ENCODE measurements around the gene ERC2.
A peak's percentile ranks its signal among the peaks of the same experiment; 100 is the strongest.

The ERC2 gene

GRCh38 chr3:55692295-55692956, 775.8 kb downstream of the ERC2 start:
- no peak overlapping the region for H3K27ac ChIP-seq
- peaks cover 7% of the 10 kb centered on the region for H3K4me1 ChIP-seq
- no peak overlapping the region for H2AFZ ChIP-seq
- peak overlapping the region; percentile 4 for H3K4me2 ChIP-seq (ENCODE audit: low read length)
- no peaks in the 10 kb centered on the region for H3K36me3 ChIP-seq (ENCODE audit: control insufficient read depth, insufficient read depth, low read length)
- no peaks in the 10 kb centered on the region for H3K9me3 ChIP-seq (ENCODE audit: control insufficient read depth, low read length)
- no peaks in the 10 kb centered on the region for H3K27me3 ChIP-seq (ENCODE audit: control insufficient read depth, insufficient read depth, low read length)
- H3K9ac ChIP-seq, result no peak overlapping the region
- no peak overlapping the region for H3K4me3 ChIP-seq (ENCODE audit: low read depth, low read length)
- no peaks in the 10 kb centered on the region for H3K79me2 ChIP-seq
- no peak for TF ChIP-seq CTCF (IDR thresholded peaks at IDR 0.05)

- H3K27me3 ChIP-seq (ENCODE audit: control insufficient read depth, insufficient read depth, low read length), result no peaks in the 10 kb centered on the region
- H3K36me3 ChIP-seq (ENCODE audit: control insufficient read depth, insufficient read depth, low read length), result no peaks in the 10 kb centered on the region
- no peaks in the 10 kb centered on the region for H3K79me2 ChIP-seq
- H3K4me2 ChIP-seq (ENCODE audit: low read length), result no peak overlapping the region
- no peak overlapping the region for H3K9ac ChIP-seq
- H3K9me3 ChIP-seq (ENCODE audit: control insufficient read depth, low read length), result no peaks in the 10 kb centered on the region
- H3K4me3 ChIP-seq (ENCODE audit: low read depth, low read length), result no peak overlapping the region
- no peak overlapping the region for H3K27ac ChIP-seq
- no peak overlapping the region for H2AFZ ChIP-seq
- peaks cover 7% of the 10 kb centered on the region for H3K4me1 ChIP-seq
- TF ChIP-seq CTCF (IDR thresholded peaks at IDR 0.05), result no peak
Measured at GRCh38 chr3:55691141-55691540, 777.1 kb downstream of the ERC2 start.

- H3K4me2 ChIP-seq (ENCODE audit: low read length), result no peak overlapping the region
- no peak overlapping the region for H3K4me3 ChIP-seq (ENCODE audit: low read depth, low read length)
- H3K4me1 ChIP-seq, result peaks cover 7% of the 10 kb centered on the region
- H3K27me3 ChIP-seq (ENCODE audit: control insufficient read depth, insufficient read depth, low read length), result no peaks in the 10 kb centered on the region
- no peak overlapping the region for H3K27ac ChIP-seq
- no peak overlapping the region for H3K9ac ChIP-seq
- no peak for TF ChIP-seq CTCF (IDR thresholded peaks at IDR 0.05)
- H3K79me2 ChIP-seq, result no peaks in the 10 kb centered on the region
- H2AFZ ChIP-seq, result no peak overlapping the region
- no peaks in the 10 kb centered on the region for H3K36me3 ChIP-seq (ENCODE audit: control insufficient read depth, insufficient read depth, low read length)
- H3K9me3 ChIP-seq (ENCODE audit: control insufficient read depth, low read length), result no peaks in the 10 kb centered on the region
Measured at GRCh38 chr3:55690726-55691125, 777.5 kb downstream of the ERC2 start.

- Histone ChIP-seq H3K9me3 (ENCODE audit: control insufficient read depth, low read length) (no peaks in the 10 kb centered on the region), H3K27me3 (ENCODE audit: control insufficient read depth, insufficient read depth, low read length) (no peaks in the 10 kb centered on the region), H2AFZ (no peak overlapping the region), H3K36me3 (ENCODE audit: control insufficient read depth, insufficient read depth, low read length) (no peaks in the 10 kb centered on the region), H3K9ac (no peak overlapping the region), H3K4me3 (ENCODE audit: low read depth, low read length) (no peak overlapping the region), H3K27ac (no peak overlapping the region), H3K4me2 (ENCODE audit: low read length) (no peak overlapping the region), H3K79me2 (no peaks in the 10 kb centered on the region), H3K4me1 (peaks cover 7% of the 10 kb centered on the region)
- TF ChIP-seq CTCF (IDR thresholded peaks at IDR 0.05), result no peak
Measured at GRCh38 chr3:55690177-55690576, 778.1 kb downstream of the ERC2 start.

GRCh38 chr3:55688154-55688553, 780.1 kb downstream of the ERC2 start:
- no peak overlapping the region for H3K4me3 ChIP-seq (ENCODE audit: low read depth, low read length)
- no peaks in the 10 kb centered on the region for H3K9me3 ChIP-seq (ENCODE audit: control insufficient read depth, low read length)
- H2AFZ ChIP-seq, result no peak overlapping the region
- H3K9ac ChIP-seq, result no peak overlapping the region
- TF ChIP-seq CTCF (IDR thresholded peaks at IDR 0.05), result no peak
- peaks cover 7% of the 10 kb centered on the region for H3K4me1 ChIP-seq
- H3K36me3 ChIP-seq (ENCODE audit: control insufficient read depth, insufficient read depth, low read length), result no peaks in the 10 kb centered on the region
- no peaks in the 10 kb centered on the region for H3K27me3 ChIP-seq (ENCODE audit: control insufficient read depth, insufficient read depth, low read length)
- H3K79me2 ChIP-seq, result no peaks in the 10 kb centered on the region
- H3K27ac ChIP-seq, result no peak overlapping the region
- H3K4me2 ChIP-seq (ENCODE audit: low read length), result no peak overlapping the region
